Measurements from ENCODE around the gene REELD1.
A peak's percentile ranks its signal among the peaks of the same experiment; 100 is the strongest.

The REELD1 gene

DNA sequence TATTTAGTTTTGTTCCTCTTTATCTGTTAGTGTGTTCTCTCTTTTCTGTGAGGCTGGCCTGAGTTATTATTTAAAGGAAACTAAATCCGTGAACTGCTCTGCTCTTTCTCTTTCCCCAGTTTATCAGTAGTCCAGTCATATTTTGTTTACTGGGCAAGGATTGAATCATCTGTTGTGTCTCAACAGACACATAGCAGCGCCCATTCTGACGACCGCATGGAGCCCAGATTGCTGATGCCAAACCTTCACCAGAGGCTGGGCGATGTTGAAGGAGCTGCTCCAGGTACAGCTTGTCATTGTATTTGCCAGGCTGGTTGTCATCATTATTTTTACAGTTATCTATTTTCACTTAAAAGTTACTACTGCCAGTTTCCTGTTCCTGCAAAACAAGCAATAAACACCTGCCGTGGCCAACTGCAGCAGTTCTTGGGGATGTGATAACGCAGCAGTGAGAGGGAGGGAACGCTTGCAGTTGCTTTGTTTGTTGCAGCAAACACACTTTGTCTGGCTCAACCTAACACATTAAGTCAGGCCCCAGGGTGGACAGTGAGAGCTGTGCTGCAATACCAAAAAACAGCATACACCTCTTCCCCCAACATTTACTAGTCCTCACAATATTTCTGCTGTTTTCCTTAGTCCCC lies 10.1 kb downstream of the REELD1 start:
- DNase-seq (ENCODE audit: low spot score), result peak; percentile 40

DNA sequence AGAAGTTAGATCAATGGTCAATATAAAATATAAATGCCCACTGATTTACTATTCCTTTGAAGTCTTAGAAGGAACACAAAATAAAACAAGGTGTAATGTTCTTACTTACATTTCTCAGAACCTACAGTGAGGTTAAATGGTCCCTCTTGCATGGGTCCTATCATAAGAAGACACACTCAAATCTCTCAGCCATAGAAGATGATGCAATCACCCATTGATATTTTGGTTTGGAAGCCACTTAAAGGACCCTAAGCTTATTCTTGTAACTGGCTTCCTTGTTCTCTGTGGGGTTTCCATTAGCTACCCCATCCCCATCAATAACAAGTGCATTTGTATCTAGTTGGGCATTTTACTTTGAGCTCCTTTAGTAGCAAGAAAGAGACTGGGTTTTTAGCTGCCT lies 15.1 kb downstream of the REELD1 start:
- no peak for DNase-seq (ENCODE audit: low spot score)

- no peak for DNase-seq (ENCODE audit: low spot score)
Measured at GRCh38 chr4:146232131-146232722, 17.9 kb downstream of the REELD1 start.

- no peak for DNase-seq (ENCODE audit: low spot score)
Measured at GRCh38 chr4:146235654-146236177, 21.4 kb downstream of the REELD1 start.

- DNase-seq (ENCODE audit: low spot score), result no peak
Measured at GRCh38 chr4:146236216-146236615, 21.9 kb downstream of the REELD1 start.

DNA sequence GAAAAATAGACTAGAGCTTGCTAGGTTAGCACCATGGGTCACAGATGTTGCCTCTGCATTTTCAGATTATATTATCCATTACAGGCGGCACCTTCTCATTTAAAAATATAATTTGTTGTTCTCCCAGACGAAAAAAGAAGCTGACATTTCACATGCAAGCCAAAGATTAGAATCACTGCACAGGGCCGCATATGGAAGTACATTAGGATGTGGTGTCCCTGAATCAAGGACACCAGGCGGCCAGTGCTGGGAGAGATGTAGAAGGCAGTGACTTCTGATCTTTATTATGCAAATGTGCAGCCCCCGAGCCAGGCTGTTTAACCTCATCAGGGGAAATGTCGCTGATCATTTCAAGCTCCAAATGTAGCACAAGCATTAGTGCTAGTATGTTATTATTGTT lies 22.8 kb downstream of the REELD1 start:
- DNase-seq (ENCODE audit: low spot score), result no peak

DNA sequence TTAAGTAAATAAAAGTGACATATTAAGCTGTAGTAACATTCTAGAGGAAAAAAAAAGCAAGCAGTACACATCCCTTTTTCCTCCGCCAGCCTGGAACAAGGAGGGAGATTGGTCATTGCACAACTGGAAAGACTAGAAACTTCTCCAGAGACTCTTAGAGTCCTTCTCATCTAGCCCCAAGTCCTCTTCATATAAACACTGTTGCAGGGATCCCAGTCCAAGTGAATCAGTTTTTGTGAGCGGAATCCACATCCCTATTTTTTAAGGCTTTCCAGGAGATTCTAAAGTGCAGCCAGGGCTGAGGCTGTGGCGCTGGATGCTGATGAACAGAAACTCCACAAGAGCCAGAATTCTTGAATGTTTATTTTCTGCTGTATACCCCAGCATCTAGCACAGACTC lies 23.8 kb downstream of the REELD1 start:
- DNase-seq (ENCODE audit: low spot score), result no peak

- peak; percentile 30 for DNase-seq (ENCODE audit: low spot score)
Measured at GRCh38 chr4:146243141-146243882, 29.0 kb downstream of the REELD1 start.

DNA sequence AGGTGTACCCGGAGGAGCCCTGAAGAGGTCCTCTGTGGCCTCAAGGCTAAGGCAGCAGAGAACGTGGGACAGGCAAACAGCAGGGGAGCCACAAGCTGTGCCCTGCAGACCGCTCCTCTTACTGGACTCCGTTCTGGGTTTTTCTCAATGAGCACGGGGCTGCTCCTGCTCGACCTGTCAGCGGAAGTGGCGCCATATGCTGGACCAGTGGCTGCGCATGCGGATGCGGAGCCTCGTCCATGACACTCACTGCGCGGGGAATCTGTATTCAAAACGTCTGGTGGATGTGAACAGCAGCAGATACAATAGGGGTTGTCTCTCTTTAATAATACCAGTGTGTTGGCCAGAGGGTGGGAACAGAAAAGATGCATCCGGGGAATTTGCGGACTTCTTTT lies 29.5 kb downstream of the REELD1 start:
- DNase-seq (ENCODE audit: low spot score), result no peak

GRCh38 chr4:146244496-146244895 lies 30.2 kb downstream of the REELD1 start:
- no peak for DNase-seq (ENCODE audit: low spot score)

GRCh38 chr4:146245246-146245645 lies 30.9 kb downstream of the REELD1 start:
- DNase-seq (ENCODE audit: low spot score), result no peak

DNA sequence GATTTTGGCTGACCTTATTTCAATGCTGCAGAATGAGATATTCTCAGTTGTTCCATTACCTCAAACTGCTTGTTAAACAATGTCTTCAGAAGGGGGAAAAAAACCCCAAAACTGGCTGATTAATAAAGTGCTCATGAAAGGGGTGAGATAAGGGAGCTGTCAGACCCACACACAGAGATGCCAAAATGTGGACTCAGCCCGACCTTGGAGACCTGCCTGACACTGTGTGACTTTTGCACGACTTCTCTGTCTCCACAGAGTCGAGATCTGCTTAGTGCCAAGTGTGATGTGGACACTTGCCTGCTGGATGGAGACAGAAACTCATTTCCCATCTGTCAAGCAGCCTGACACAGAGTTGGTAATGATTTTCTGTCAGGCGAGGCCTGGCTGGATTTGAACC lies 31.5 kb downstream of the REELD1 start:
- no peak for DNase-seq (ENCODE audit: low spot score)

DNA sequence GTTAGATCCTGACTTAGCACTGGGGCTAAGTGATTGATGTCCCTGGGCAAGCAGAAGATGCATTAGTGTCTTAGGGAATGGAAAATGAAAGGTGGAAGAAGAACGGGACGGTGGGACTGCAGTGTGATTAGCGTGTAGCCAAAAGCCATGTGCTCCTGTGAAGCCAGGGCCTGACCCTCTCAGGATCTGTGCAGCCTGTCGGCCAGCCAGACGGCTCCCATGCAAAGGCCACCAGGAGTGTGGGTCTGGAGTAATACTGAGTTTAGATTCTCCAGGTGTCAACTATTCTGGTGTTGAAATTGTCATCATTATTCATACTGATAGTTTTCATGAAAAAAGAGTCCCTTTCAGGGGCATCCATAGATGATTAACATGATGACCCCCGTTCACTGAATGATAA lies 32.0 kb downstream of the REELD1 start:
- no peak for DNase-seq (ENCODE audit: low spot score)

DNA sequence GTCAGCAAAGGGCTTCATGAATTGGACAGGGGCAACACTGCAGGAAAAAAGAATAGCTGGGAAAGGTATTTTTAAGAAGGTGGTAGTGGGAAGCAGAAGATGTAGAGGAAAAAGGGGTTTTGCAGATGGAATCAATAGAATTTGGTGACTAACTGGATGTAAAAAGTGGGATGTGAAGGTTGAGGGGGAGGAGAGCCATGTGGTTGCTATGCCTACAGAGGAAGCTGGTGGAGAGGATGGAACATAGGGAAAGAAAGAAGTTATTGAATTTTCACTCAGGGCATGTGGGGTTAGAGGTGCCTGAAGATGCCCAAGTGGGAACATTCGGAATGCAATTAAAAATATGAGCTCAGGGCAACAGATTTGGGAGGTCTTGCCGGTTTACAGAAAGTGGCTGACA lies 33.0 kb downstream of the REELD1 start:
- peak; percentile 61 for DNase-seq (ENCODE audit: low spot score)

- DNase-seq (ENCODE audit: low spot score), result no peak
Measured at GRCh38 chr4:146252969-146253611, 38.8 kb downstream of the REELD1 start.

DNA sequence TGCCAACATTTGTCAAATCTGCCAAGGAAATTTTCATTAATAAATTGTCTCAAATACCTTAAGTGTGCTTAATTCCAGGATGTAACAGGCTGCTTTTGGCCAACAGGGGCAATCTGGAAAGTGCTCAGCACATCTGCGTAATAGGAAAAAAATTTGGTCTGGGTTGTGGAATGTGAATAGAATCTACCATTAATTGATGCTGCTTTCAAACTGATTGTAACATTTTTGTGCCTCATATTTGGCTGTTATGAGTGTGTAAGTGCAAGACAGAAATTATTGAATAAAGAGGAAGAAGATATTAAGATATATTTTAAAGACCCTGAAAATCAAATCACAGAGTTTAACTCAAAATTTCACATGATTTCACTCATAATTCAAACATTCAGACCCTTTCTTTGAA lies 41.1 kb downstream of the REELD1 start:
- no peak for DNase-seq (ENCODE audit: low spot score)

- no peak for DNase-seq (ENCODE audit: low spot score)
Measured at GRCh38 chr4:146255874-146256273, 41.5 kb downstream of the REELD1 start.

DNA sequence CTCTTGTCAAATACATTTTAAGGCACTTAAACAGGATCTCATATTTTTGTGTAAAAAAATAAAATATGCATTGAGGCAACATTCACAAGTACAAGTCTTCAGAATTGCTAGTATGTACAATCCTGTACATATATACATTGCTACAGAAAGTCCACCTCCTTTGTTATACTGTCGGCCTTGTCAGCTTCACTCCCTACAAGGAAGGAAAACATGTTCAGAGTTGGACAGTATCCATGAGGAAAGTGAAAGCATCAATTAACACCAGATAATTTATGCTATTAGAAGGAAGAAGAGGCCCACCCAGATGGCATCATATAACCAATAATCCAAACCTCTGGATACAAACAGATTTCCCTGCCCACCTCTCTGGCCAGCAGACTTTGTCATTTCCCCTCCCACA lies 42.0 kb downstream of the REELD1 start:
- no peak for DNase-seq (ENCODE audit: low spot score)

- no peak for DNase-seq (ENCODE audit: low spot score)
Measured at GRCh38 chr4:146257511-146257910, 43.2 kb downstream of the REELD1 start.

DNA sequence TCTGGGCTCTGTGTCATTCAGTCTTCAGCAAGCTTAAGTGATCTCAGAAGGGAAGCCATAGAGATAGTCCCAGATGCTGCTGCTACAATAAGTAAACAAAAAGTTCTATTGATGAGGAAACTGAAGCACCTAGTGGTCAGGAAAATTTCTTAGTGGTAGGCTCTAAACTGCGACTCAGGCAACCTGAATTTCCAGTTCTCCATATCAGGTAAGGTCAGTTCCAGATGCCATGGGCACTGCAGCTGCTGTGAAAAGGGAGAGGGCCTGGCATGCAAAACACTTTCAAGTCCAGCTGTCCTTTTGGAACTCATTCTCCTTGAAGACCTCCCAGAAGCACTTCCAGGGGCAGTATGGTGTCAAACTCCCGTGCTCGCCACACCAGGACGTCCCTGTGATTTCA lies 46.2 kb downstream of the REELD1 start:
- DNase-seq (ENCODE audit: low spot score), result no peak

DNA sequence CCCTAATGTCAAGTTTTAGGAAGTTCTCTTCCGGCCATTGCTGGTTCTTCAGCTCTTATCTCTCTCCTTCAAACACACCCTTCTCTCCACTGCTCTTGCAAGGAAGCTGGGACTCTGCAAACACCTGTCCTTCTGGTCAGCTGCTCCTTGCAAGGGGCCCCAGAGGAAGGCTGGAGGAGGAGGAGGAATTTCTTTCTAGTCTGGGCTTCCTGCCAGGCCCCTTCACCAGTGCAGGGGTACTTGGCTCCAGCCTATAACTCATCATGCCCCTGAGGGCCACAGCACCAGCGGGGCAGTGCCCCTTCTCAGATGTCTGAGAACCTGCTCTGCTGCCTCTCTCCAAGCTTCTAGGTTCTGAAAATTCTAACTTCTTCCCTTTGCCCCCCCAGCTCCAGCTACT lies 46.7 kb downstream of the REELD1 start:
- DNase-seq (ENCODE audit: low spot score), result no peak

GRCh38 chr4:146263793-146264192 lies 49.5 kb downstream of the REELD1 start:
- no peak for DNase-seq (ENCODE audit: low spot score)

Measured in Ammon's horn (tissue), 1 donor.